Ishikawa (cell line): ENCODE measurements around the gene MUC4.
A peak's percentile ranks its signal among the peaks of the same experiment; 100 is the strongest.

Source experiments
- CEBPB ChIP-seq: IDR thresholded peaks from 2 replicates; pipeline ENCODE4 v1.6.1; 2012
- CREB1 ChIP-seq: IDR thresholded peaks from 2 replicates; pipeline ENCODE4 v1.6.1; 2012; ENCODE audit warnings: low read depth
- EGR1 ChIP-seq: IDR thresholded peaks from 2 replicates; pipeline ENCODE4 v1.6.1; 2012
- EP300 ChIP-seq: IDR thresholded peaks from 2 replicates; pipeline ENCODE4 v1.6.1; 2012; ENCODE audit warnings: borderline replicate concordance
- FOXM1 ChIP-seq: IDR thresholded peaks from 2 replicates; pipeline ENCODE4 v1.6.1; 2012; ENCODE audit warnings: low read depth, borderline replicate concordance
- NFIC ChIP-seq: IDR thresholded peaks from 2 replicates; pipeline ENCODE4 v1.6.1; 2012
- RAD21 ChIP-seq: IDR thresholded peaks from 2 replicates; pipeline ENCODE4 v1.6.1; 2012; ENCODE audit warnings: low read depth
- TAF1 ChIP-seq: IDR thresholded peaks from 2 replicates; pipeline ENCODE4 v1.6.1; 2012; ENCODE audit warnings: low read depth, mild to moderate bottlenecking
- TCF12 ChIP-seq: IDR thresholded peaks from 2 replicates; pipeline ENCODE4 v1.6.1; 2012; ENCODE audit warnings: low read depth
- TEAD4 ChIP-seq: IDR thresholded peaks from 2 replicates; pipeline ENCODE4 v1.6.1; 2012
- YY1 ChIP-seq: IDR thresholded peaks from 2 replicates; pipeline ENCODE4 v1.6.1; 2012; ENCODE audit warnings: low read depth
- ZBTB7A ChIP-seq: IDR thresholded peaks from 2 replicates; pipeline ENCODE4 v1.6.1; 2012; ENCODE audit warnings: low read depth
- TF ChIP-seq, protein P1 (sequence below): IDR thresholded peaks from 2 replicates; pipeline ENCODE4 v1.6.1; 2012
- TF ChIP-seq, protein P2 (sequence below): IDR thresholded peaks from 2 replicates; pipeline ENCODE4 v1.6.1; 2012
- TF ChIP-seq, protein P3 (sequence below): IDR thresholded peaks from 2 replicates; pipeline ENCODE4 v1.6.1; 2012; ENCODE audit warnings: low read depth, mild to moderate bottlenecking

Gene MUC4

DNA sequence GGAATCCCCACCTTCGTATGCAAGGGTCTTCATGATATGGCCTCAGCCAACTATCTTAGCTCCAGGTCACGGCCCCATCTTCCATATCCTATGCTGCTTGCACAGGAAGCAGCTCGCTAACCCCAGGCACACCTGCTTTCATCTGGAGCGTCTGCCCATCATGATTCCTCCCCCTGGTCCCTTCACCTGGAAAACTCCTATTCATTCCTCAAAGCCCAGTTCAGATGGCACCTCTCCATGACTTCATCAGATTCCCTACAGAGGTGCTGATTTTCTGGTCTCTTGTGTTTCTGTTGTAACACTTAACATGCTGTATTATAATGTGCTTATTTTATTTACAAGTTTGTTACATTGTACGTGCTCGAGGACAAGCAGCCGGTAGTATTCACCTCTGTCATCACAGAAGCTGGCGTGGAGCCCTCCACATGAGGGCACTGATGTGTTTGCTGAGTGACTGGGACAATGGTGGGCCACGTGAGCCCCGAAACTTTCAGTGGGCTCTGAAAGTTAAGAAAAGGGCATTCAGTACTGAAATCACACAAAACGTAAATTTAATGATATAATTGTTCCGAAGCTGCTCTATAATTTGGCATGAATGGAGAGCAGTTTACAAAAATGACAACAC, 74.8 kb downstream of the MUC4 start:
- no peak for TF ChIP-seq TCF12
- TF ChIP-seq RAD21 = no peak
- TF ChIP-seq CREB1 = no peak
- TF ChIP-seq YY1 = no peak
- TF ChIP-seq, protein P1, sequence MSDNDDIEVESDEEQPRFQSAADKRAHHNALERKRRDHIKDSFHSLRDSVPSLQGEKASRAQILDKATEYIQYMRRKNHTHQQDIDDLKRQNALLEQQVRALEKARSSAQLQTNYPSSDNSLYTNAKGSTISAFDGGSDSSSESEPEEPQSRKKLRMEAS = no peak
- TF ChIP-seq, protein P2, sequence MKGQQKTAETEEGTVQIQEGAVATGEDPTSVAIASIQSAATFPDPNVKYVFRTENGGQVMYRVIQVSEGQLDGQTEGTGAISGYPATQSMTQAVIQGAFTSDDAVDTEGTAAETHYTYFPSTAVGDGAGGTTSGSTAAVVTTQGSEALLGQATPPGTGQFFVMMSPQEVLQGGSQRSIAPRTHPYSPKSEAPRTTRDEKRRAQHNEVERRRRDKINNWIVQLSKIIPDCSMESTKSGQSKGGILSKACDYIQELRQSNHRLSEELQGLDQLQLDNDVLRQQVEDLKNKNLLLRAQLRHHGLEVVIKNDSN = no peak
- no peak for TF ChIP-seq EP300

DNA sequence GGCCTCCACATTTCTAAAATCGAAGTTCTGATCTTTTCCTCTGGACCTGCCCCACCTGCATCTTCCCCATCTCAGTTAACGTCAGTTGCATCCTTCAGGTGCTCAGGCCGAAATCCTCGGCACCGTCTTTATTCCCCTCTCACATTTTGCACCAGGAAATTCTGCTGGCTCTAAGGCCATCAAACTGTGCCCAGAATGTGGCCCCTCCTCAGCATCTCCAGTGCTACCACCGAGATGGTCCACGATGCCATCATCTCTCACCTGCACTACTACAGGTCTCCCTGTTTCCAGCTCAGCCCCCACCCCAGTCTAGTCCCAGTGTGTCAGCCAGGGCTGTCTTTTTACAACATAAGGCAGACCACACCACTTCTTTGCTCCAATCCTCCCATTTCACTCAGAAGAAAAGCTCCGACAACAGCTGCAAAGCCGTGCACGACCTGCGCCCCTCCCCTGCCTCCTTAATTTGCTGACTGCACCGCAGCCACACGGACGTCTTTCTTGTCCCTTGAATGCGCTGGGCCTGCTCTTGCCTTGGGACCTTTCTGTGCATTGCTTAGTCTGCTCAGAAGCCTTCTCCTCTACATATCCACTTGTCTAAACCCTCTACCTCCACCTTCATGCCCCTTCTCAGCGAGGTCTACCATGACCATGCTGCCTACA, 76.6 kb downstream of the MUC4 start:
- TF ChIP-seq FOXM1 (no peak), EP300 (no peak), YY1 (no peak), TEAD4 (no peak), ZBTB7A (no peak), CEBPB (no peak), TAF1 (no peak), TCF12 (no peak), NFIC (no peak), EGR1 (no peak)
- TF ChIP-seq, protein P3, sequence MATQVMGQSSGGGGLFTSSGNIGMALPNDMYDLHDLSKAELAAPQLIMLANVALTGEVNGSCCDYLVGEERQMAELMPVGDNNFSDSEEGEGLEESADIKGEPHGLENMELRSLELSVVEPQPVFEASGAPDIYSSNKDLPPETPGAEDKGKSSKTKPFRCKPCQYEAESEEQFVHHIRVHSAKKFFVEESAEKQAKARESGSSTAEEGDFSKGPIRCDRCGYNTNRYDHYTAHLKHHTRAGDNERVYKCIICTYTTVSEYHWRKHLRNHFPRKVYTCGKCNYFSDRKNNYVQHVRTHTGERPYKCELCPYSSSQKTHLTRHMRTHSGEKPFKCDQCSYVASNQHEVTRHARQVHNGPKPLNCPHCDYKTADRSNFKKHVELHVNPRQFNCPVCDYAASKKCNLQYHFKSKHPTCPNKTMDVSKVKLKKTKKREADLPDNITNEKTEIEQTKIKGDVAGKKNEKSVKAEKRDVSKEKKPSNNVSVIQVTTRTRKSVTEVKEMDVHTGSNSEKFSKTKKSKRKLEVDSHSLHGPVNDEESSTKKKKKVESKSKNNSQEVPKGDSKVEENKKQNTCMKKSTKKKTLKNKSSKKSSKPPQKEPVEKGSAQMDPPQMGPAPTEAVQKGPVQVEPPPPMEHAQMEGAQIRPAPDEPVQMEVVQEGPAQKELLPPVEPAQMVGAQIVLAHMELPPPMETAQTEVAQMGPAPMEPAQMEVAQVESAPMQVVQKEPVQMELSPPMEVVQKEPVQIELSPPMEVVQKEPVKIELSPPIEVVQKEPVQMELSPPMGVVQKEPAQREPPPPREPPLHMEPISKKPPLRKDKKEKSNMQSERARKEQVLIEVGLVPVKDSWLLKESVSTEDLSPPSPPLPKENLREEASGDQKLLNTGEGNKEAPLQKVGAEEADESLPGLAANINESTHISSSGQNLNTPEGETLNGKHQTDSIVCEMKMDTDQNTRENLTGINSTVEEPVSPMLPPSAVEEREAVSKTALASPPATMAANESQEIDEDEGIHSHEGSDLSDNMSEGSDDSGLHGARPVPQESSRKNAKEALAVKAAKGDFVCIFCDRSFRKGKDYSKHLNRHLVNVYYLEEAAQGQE = no peak
- TF ChIP-seq, protein P2 = no peak
- TF ChIP-seq, protein P1 = no peak

DNA sequence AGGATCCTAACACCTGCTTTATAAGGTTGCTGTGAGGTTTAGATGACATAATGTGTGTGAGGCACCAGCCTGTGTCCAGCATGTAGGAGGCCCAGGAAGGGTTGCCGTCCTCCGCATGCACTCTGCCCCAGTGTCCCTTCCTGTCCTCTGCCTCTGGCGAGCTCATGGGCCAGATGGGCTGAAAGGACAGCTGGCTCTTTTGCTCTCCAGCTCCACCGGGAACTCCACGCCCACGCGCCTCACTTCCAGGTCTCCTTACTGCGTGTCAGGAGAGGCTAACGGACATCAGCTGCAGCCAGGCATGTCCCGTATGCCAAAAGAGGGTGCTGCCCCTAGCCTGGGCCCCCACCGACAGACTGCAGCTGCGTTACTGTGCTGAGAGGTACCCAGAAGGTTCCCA, 78.8 kb downstream of the MUC4 start:
- TF ChIP-seq RAD21 (no peak), CREB1 (no peak), EGR1 (no peak), NFIC (no peak), TCF12 (no peak), TAF1 (no peak), EP300 (no peak)
- TF ChIP-seq, protein P3 = no peak
- TF ChIP-seq, protein P1 = no peak

DNA sequence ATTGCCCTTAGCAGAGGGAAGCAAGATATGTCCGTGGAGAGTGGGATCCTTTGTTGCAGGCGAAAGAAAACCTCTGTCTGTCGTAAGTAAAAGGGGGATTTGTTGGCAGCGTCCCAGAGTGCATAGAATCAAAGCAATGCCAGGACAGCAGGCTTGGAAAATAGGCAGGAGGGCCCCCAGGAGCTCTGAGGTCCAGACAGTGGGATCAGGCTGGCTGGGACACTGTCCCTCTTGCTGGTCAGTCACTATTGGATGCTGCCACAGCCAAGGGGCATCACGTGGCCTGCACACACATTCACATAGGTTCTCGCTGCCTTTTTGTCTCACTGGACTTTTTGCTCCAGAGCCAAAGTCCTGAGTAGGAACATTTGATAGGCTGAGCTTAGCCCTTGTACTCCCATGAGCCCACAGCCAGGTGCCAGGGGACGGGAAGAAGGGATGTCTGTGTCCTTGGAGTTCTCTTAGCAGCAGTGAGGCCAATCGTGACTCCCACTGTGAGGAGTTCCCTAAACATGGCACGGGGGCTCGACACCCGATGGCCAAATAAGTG, 80.3 kb downstream of the MUC4 start:
- TF ChIP-seq, protein P2 = 0 out of 2 replicates have a peak, but pooled peaks have one; percentile 8
- no peak for TF ChIP-seq TAF1

DNA sequence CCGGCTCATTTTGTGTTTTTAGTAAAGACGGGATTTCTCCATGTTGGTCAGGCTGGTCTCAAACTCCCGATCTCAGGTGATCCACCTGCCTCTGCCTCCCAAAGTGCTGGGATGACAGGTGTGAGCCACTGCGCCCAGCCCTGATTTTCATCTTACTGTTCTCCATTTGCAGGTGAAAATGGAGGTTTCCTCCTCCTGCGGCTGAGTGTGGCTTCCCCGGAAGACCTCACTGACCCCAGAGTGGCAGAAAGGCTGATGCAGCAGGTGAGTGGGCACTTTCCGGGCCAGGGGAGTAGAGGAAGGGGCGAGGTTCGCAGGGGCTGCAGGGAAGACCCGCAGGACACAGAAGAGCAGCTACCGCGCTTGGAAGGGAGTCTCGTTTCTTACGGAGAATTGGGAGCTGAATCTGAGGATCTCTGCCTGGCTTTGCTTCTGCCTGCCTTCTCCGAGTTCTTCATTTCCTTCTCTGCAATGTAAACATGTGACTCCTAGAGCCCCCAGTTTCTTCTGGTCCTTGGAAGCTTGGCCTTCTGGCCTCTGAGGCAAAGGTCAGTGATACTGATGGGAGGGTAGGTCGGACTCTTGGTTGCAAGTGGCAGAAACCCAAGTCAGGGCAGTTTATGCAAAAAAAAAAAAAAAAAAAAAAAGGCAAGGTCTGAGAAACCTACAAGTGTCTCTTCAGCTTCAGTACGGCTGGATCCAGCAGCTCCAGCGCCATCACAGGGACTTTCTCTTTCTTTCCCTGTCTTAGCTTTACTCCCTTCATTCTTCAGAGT, 82.1 kb downstream of the MUC4 start:
- TF ChIP-seq RAD21 (no peak), TCF12 (no peak), NFIC (no peak), FOXM1 (no peak), TEAD4 (no peak), EGR1 (no peak), EP300 (no peak), TAF1 (no peak), YY1 (no peak), CEBPB (no peak)
- TF ChIP-seq, protein P2 = no peak
